CD4-positive, alpha-beta T cell treated with Interleukin-6 at 100 ng/mL for 8 hours (primary cell): ENCODE data around the gene COPE.
"Not testable (repeated sequence)": the region's sequence is repeated elsewhere in the genome, so short reads cannot be mapped to it uniquely, and the experiment has no call there.

Experiments used
- DNase-seq: peaks from one replicate; pipeline ENCODE4 v3.0.0-alpha.2; 2020; ENCODE audit warnings: mixed read lengths, low spot score

Gene COPE

DNA sequence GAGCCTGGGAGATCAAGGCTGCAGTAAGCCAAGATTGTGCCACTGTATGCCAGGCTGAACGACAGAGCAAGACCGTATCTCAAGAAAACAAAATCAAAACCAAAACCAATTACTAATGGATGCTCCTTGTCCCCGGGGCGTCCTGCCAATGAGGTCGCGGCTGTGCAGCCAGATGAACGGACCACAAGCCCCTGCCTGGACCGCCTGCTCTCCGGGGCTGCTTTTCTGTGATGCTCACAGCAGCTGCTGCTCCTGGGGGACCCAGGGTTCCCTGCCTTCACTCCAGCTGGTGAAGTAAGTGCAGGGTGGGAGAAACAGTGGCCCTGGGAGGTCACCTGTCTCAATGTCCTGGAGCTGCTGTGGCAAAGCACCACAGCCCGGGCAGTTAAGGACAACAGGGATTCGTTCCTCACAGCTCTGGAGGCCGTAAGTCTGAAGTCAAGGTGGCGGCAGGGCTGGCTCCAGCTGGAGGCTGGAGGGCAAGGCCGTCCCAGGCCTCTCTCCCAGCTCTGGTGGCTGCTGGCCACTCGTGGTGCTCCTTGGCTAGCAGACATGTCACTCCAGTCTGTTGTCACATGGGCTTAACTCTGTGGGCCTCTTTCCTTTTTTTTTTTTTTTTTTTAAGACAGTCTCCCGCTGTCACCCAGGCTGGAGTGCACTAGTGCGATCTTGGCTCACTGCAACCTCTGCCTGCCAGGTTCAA is 10.1 kb downstream of the COPE start:
- DNase-seq, result no peak

GRCh38 chr19:18906605-18907519 is 12.3 kb downstream of the COPE start:
- DNase-seq, result no peak

GRCh38 chr19:18905513-18906236 is 13.5 kb downstream of the COPE start:
- no peak for DNase-seq

GRCh38 chr19:18905058-18905456 is 14.1 kb downstream of the COPE start:
- no peak for DNase-seq

- no peak for DNase-seq
Observed at GRCh38 chr19:18904334-18905057, 14.7 kb downstream of the COPE start.

- no peak for DNase-seq
Observed at GRCh38 chr19:18903156-18904037, 15.8 kb downstream of the COPE start.

- not testable (repeated sequence) for DNase-seq
Observed at GRCh38 chr19:18902519-18902918, 16.7 kb downstream of the COPE start.

DNA sequence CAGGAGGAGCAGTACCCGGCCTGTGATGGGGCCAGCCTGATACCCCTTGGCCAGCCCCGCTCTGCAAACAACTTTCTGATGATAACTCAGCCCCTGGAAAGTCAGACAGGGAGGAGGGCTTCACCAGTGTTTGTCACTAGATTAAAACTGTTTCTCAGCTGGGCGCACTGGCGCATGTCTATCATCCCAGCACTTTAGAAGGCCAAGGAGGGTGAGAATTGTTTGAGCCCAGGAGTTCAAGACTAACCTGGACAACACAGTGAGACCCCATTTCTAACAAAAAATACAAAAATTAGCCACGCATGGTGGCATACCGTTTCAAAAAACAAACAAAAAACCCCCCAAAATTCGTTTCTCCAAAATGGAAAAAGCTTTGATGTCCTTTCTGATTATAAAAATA is 17.7 kb downstream of the COPE start:
- no peak for DNase-seq

DNA sequence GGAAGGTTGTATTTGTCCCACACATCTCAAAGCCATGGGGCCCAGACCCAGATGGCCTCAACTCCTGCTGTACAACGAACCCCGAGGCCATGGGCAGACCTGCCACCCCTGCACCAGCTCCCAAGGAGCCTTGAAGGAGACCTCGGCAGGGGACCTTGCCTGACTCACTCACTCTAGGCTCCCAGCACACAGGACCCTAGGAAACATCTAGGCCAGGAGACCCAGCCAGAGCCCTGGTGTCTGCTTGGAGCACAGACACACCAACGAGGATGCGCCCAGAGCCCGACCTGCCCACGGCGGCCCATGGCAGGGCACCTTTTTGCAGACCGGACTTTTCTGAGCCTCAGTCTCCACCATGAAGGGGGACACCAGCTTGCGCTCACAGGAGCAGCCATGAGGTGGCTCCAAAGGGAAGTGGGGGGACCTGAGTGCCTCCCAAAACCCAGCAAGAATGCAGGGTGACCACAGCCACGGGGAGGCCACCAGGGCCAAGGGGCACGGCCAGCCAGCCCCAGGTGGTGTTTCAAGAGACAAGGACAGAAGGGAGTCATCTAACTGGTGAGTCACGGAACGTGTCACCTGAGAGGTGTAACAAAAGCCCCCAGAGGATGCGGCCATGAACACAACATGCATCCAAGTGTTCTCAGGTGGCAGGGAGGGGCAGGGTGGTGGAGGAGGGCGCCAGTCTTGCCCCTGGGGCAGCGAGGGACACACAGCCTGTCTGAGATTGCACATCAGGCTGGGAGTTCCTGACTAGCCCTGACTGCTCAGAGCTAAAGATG is 18.3 kb downstream of the COPE start:
- no peak for DNase-seq

GRCh38 chr19:18899624-18900560 is 19.3 kb downstream of the COPE start:
- no peak for DNase-seq

- no peak for DNase-seq
Observed at GRCh38 chr19:18898607-18899408, 20.4 kb downstream of the COPE start.

DNA sequence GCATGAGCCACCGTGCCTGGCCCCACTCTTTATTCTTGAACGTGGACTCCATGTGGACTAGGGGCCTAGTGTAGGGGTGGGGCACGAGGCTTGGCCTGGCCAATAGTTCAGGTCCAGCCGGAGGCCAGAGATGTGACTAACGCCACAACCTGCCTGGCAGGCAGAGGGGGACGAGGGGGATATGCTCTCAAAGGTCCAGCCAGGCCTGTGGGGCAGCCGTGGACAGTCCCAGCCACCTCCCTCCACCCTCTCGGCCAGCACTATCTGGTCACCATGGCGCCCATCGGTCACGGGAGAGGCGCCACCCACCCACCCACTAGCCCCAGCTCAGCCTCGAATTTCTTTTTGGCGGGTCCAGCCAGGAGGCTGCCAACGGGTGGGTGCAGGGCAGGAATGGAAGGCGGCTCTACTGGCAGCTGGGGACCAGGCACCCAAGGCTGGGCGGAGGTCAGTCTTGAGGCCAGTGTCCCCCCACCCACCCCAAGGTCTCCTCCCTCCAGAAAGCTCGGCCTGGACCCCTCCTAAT is 21.0 kb downstream of the COPE start:
- no peak for DNase-seq

DNA sequence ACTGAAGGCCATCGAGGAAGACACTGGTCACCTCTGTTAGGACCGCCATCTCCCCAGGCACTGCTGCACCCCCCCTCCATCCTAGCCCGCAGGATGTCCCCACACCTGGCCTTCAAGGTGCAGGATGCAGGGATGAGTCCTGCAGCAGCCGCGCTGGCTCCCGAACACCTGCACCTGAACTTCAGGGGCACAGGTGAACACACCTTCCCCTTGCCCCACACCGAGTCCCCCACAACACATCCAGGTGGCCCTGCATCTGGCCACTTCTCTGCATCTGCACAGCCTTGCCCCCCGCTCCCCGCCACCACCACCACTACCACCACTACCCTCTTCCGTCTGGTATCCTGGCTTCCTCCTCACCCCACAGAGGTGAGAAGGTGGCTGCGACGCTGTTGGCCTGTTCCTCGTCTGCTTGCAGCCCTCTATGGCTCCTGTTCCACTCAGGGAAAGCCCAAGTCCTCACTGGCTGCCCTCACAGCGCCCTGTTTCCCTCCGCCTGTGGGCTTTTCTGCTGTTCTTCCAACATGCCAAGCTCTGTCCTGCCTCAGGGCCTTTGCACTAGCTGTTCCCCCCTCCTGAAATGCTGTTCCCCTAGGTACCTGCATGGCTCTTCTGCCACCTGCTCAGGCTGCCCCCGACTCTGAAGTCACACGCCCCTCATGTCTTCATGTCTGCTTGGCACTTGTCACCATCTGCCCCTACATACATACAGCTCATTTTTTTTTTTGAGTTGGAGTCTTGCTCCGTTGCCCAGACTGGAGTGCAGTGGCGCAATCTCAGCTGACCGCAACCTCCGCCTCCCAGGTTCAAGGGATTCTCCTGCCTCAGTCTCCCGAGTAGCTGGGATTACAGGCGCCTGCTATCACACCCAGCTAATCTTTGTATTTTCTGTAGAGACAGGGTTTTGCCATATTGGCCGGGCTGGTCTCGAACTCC is 21.8 kb downstream of the COPE start:
- no peak for DNase-seq

GRCh38 chr19:18896421-18896841 is 22.8 kb downstream of the COPE start:
- no peak for DNase-seq

GRCh38 chr19:18895824-18896341 is 23.3 kb downstream of the COPE start, which contains the start of gene CERS1:
TSS of gene CERS1 (minus strand) at chr19:18896158. CDS start at chr19:18896072, 86 bp downstream.
- no peak for DNase-seq
